GM12878 (cell line): Measurements from ENCODE around the gene MDFIC. TPM values are rescaled to one million over a fixed set of nuclear protein-coding genes. Genes with fewer than 3 reads are reported as not detected.

ENCODE experiments used
- ATAC-seq: fragments of 200-7000 bp; cut with Tn5 transposase; 3 replicates; pipeline ENCODE4 v1.9.1; 2020; ENCODE audit warnings: mild to moderate bottlenecking, moderate library complexity
- BruUV-seq: library from RNA; stranded (reverse); fragments of 400-500 nt; replicated peaks from 2 replicates; lab custom pipeline; 2021; lab: Mats Ljungman, UMichigan
- CTCF ChIA-PET: fragments of 300-600 bp; sonication (Branson Sonifier 250); formaldehyde crosslinking; extraction: SDS; loops from one replicate; lab custom pipeline; 2021; ENCODE audit warnings: inconsistent platforms; lab: Yijun Ruan, JAX
- POLR2A ChIA-PET: fragments of 350-600 bp; formaldehyde crosslinking; extraction: SDS; loops from one replicate; lab custom pipeline; 2021; ENCODE audit warnings: inconsistent platforms; lab: Charles Lee
- RAD21 ChIA-PET: fragments of 300-600 bp; sonication (Branson Sonifier 250); formaldehyde crosslinking; loops from one replicate; lab custom pipeline; 2023; ENCODE audit warnings: antibody characterized with exemption; ENCODE audit not compliant: unreplicated experiment; lab: Charles Lee
- SMC1A ChIA-PET: fragments of 300-600 bp; sonication (Branson Sonifier 250); formaldehyde crosslinking; loops from one replicate; lab custom pipeline; 2023; ENCODE audit not compliant: unreplicated experiment, uncharacterized antibody; lab: Charles Lee
- DNase-seq: peaks from one replicate; pipeline ENCODE4 v3.0.0-alpha.2; 2011; ENCODE audit warnings: low read depth, low spot score
- FAIRE-seq: peaks from 3 replicates; lab custom pipeline; 2011; peaks lifted over from hg19 to GRCh38; lab: Jason Lieb, UNC
- H2AFZ ChIP-seq: 2 replicates; pipeline ENCODE4 v1.6.0; 2011; ENCODE audit warnings: low read depth, low read length, control low read depth; ENCODE audit not compliant: control insufficient read depth
- H3K27ac ChIP-seq: 2 replicates; pipeline ENCODE4 v1.5.1; 2011; ENCODE audit warnings: control low read depth; ENCODE audit not compliant: control insufficient read depth, insufficient read depth
- H3K27me3 ChIP-seq, 2 experiments: replicated peaks in 1 of 2; 2 replicates each; pipeline versions ENCODE4 v1.6.0 to v1.6.1; 2011; ENCODE audit warnings: low read length in 1 of 2; ENCODE audit not compliant: control insufficient read depth in 2 of 2, insufficient read depth in 2 of 2
- H3K36me3 ChIP-seq, 2 experiments: 2 replicates each; pipeline ENCODE4 v1.5.1; 2011; ENCODE audit warnings: low read length in 1 of 2; ENCODE audit not compliant: control insufficient read depth in 2 of 2, insufficient read depth in 2 of 2
- H3K4me1 ChIP-seq: 2 replicates; pipeline ENCODE4 v1.6.1; 2011; ENCODE audit warnings: mild to moderate bottlenecking, low read length, moderate library complexity, mixed read lengths; ENCODE audit not compliant: control insufficient read depth, insufficient read depth
- H3K4me2 ChIP-seq: 2 replicates; pipeline ENCODE4 v1.6.0; 2011; ENCODE audit warnings: control low read depth; ENCODE audit not compliant: control insufficient read depth, insufficient read depth
- H3K4me3 ChIP-seq: fragments of 200-600 bp; sonication (generic); 2 replicates; pipeline ENCODE4 v1.5.1; 2016
- H3K79me2 ChIP-seq: 2 replicates; pipeline ENCODE4 v1.6.0; 2011; ENCODE audit warnings: low read length; ENCODE audit not compliant: control insufficient read depth, insufficient read depth
- H3K9ac ChIP-seq: 2 replicates; pipeline ENCODE4 v1.8.0; 2011; ENCODE audit warnings: low read length, control low read depth, mixed read lengths; ENCODE audit not compliant: control insufficient read depth, insufficient read depth
- H3K9me3 ChIP-seq: replicated peaks from 3 replicates; pipeline ENCODE4 v1.5.1; 2011; ENCODE audit warnings: mild to moderate bottlenecking, low read length; ENCODE audit not compliant: control insufficient read depth, insufficient read depth
- H4K20me1 ChIP-seq: 2 replicates; pipeline ENCODE4 v1.6.0; 2011; ENCODE audit not compliant: control insufficient read depth, insufficient read depth
- ATF3 ChIP-seq: IDR thresholded peaks from 2 replicates; pipeline ENCODE4 v1.6.1; 2011; ENCODE audit warnings: low read depth, mild to moderate bottlenecking, low read length, moderate library complexity, borderline replicate concordance; ENCODE audit errors: extremely low read depth
- ATF7 ChIP-seq: fragments of 450-650 bp; IDR thresholded peaks from 2 replicates; pipeline ENCODE4 v1.6.1; 2016; ENCODE audit warnings: low read depth, mild to moderate bottlenecking
- BMI1 ChIP-seq: fragments of 450-650 bp; IDR thresholded peaks from 2 replicates; pipeline ENCODE4 v1.6.1; 2016; ENCODE audit warnings: mild to moderate bottlenecking, moderate library complexity, borderline replicate concordance
- FOXM1 ChIP-seq: IDR thresholded peaks from 2 replicates; pipeline ENCODE4 v1.6.1; 2012; ENCODE audit warnings: low read depth, mild to moderate bottlenecking, inconsistent platforms, low read length, moderate library complexity
- IKZF1 ChIP-seq: fragments of 450-650 bp; conservative IDR thresholded peaks from 2 replicates; pipeline ENCODE4 v1.6.1; 2017; ENCODE audit warnings: antibody characterized with exemption, mild to moderate bottlenecking
- IKZF2 ChIP-seq, 2 experiments: fragments of 450-650 bp; IDR thresholded peaks; 2 replicates each; pipeline ENCODE4 v1.6.1; 2017; ENCODE audit warnings: mild to moderate bottlenecking in 2 of 2, moderate library complexity in 2 of 2
- JUNB ChIP-seq: IDR thresholded peaks from 2 replicates; pipeline ENCODE4 v1.6.1; 2016; ENCODE audit warnings: antibody characterized with exemption, mild to moderate bottlenecking
- MEF2A ChIP-seq: IDR thresholded peaks from 2 replicates; pipeline ENCODE4 v1.6.1; 2011; ENCODE audit warnings: low read depth, mild to moderate bottlenecking, low read length, moderate library complexity; ENCODE audit not compliant: insufficient read depth
- MEF2B ChIP-seq: fragments of 450-650 bp; IDR thresholded peaks from 2 replicates; pipeline ENCODE4 v1.6.1; 2018; ENCODE audit warnings: mild to moderate bottlenecking, moderate library complexity; ENCODE audit not compliant: partially characterized antibody, poor library complexity, severe bottlenecking
- MXI1 ChIP-seq: fragments of 150-350 bp; IDR thresholded peaks from 2 replicates; pipeline ENCODE4 v1.6.1; 2011; ENCODE audit warnings: low read depth, mild to moderate bottlenecking, inconsistent platforms, low read length, improper control_type of control experiment
- RCOR1 ChIP-seq: conservative IDR thresholded peaks from 2 replicates; pipeline ENCODE4 v1.6.1; 2012; ENCODE audit warnings: low read depth, low read length, improper control_type of control experiment
- RFX5 ChIP-seq: IDR thresholded peaks from 2 replicates; pipeline ENCODE4 v1.6.1; 2011; ENCODE audit warnings: low read depth, low read length, improper control_type of control experiment
- STAT3 ChIP-seq: IDR thresholded peaks from 2 replicates; pipeline ENCODE4 v1.6.1; 2011; ENCODE audit warnings: low read depth, low read length, improper control_type of control experiment
- ZNF217 ChIP-seq: fragments of 450-650 bp; IDR thresholded peaks from 2 replicates; pipeline ENCODE4 v1.6.1; 2017; ENCODE audit warnings: antibody characterized with exemption, mild to moderate bottlenecking
- in situ Hi-C: fragments of 300-500 bp; cut with MboI; formaldehyde crosslinking; loops from 9 replicates; pipeline ENCODE4 v1.14.3; 2018; ENCODE audit warnings: mixed read lengths
- intact Hi-C: fragments of 100-400 bp; cut with micrococcal nuclease; formaldehyde crosslinking; loops from one replicate; pipeline ENCODE4 v1.14.2; 2022; ENCODE audit not compliant: unreplicated experiment
- polyA plus RNA-seq, 11 experiments: library from polyadenylated mRNA; depleted of rRNA in 4 of 11; unstranded in 6 of 11; stranded (reverse) in 5 of 11; fragments of >200 nt; fragmentation: Nextera tagmentation in 4 of 11; fragmentation: Illumina TruSeq in 1 of 11; extraction: Ambion mirVana in 4 of 11; extraction: Trizol in 1 of 11; gene quantifications; 1 replicate in 1 of 11; 2 replicates in 10 of 11; pipeline versions ENCODE4 v1.2.1 to v1.2.3, GENCODE V29; 2011 to 2016; ENCODE audit warnings: inconsistent platforms in 2 of 11, missing spikeins in 2 of 11, low read depth in 1 of 11
- total RNA-seq, 4 experiments: library from RNA; depleted of rRNA in 3 of 4; stranded (reverse); fragments of >200 nt in 3 of 4; fragmentation: Illumina TruSeq in 1 of 4; extraction: Trizol in 1 of 4; gene quantifications; 2 replicates each; pipeline versions ENCODE4 v1.2.1 to v1.2.3, GENCODE V29; 2013 to 2021
- TF ChIP-seq, protein P1 (sequence below): fragments of 150-350 bp; IDR thresholded peaks from 2 replicates; pipeline ENCODE4 v1.6.1; 2016; ENCODE audit warnings: low read depth, low read length
- TF ChIP-seq, protein P2 (sequence below): fragments of 450-650 bp; IDR thresholded peaks from 2 replicates; pipeline ENCODE4 v1.6.1; 2018; ENCODE audit warnings: borderline replicate concordance, mild to moderate bottlenecking; ENCODE audit not compliant: partially characterized antibody

Gene MDFIC
- total and polyA plus RNA-seq, 10 of the 15 experiments (the other 5 are each of a cell fraction or from before 2014, with no cell fraction given), result 7.3 to 58.4 (median 40.0) TPM

DNA sequence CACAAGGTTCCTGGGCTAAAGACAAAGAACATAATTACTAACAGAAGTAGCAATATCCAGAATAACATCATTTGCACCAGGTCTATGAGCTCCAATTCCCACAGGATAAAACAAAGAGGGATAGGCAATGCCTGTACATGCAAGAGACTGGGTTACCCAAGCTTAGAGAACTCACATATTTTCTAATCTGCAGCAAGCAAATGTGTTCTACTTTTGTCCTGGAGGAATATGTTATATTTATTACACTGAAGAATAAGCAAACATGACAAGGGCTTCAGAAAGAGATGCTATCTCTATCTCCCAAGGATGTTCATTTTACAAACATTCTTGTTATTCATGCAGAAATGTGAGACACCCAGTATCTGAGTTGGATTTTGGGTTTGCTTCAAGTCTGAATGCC lies 118.6 kb downstream of the MDFIC start:
- in situ Hi-C loops (no loop called here), intact Hi-C loops (no loop called here)
- Histone ChIP-seq H3K79me2 (no peaks in the 10 kb centered on the region), H3K9me3 (no peaks in the 10 kb centered on the region), H4K20me1 (no peaks in the 10 kb centered on the region), H2AFZ (no peak overlapping the region), H3K4me2 (no peak overlapping the region), H3K27ac (no peak overlapping the region), H3K4me1 (no peaks in the 10 kb centered on the region; the same call in 1 of the 2 replicates), H3K4me3 (no peak overlapping the region), H3K36me3 (no peaks in the 10 kb centered on the region), H3K27me3 (no peaks in the 10 kb centered on the region), H3K9ac (no peak overlapping the region)
- FAIRE-seq, result no peak
- DNase-seq, result no peak
- ChIA-PET CTCF (no interaction called here), SMC1A (interaction anchor here (0.5 kb wide), 1 partner anchor 702 kb away, joined by 4 read pairs; no protein-coding TSS in a partner anchor), POLR2A (interaction anchor here (1.3 kb wide), 1 partner anchor 11 kb away, joined by 3 read pairs; no protein-coding TSS in a partner anchor), RAD21 (no interaction called here)
- no peak for ATAC-seq
- BruUV-seq, result no TSS peak
- TF ChIP-seq MEF2A (no peak), BMI1 (no peak), STAT3 (no peak), FOXM1 (no peak), RFX5 (no peak), MEF2B (no peak), ZNF217 (no peak), ATF3 (no peak), IKZF2 (IDR thresholded peaks at IDR 0.05) (no peak), ATF7 (no peak), MXI1 (no peak), RCOR1 (no peak), JUNB (no peak), IKZF1 (no peak)
- TF ChIP-seq, protein P1, sequence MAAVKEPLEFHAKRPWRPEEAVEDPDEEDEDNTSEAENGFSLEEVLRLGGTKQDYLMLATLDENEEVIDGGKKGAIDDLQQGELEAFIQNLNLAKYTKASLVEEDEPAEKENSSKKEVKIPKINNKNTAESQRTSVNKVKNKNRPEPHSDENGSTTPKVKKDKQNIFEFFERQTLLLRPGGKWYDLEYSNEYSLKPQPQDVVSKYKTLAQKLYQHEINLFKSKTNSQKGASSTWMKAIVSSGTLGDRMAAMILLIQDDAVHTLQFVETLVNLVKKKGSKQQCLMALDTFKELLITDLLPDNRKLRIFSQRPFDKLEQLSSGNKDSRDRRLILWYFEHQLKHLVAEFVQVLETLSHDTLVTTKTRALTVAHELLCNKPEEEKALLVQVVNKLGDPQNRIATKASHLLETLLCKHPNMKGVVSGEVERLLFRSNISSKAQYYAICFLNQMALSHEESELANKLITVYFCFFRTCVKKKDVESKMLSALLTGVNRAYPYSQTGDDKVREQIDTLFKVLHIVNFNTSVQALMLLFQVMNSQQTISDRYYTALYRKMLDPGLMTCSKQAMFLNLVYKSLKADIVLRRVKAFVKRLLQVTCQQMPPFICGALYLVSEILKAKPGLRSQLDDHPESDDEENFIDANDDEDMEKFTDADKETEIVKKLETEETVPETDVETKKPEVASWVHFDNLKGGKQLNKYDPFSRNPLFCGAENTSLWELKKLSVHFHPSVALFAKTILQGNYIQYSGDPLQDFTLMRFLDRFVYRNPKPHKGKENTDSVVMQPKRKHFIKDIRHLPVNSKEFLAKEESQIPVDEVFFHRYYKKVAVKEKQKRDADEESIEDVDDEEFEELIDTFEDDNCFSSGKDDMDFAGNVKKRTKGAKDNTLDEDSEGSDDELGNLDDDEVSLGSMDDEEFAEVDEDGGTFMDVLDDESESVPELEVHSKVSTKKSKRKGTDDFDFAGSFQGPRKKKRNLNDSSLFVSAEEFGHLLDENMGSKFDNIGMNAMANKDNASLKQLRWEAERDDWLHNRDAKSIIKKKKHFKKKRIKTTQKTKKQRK, result no peak
- TF ChIP-seq, protein P2, sequence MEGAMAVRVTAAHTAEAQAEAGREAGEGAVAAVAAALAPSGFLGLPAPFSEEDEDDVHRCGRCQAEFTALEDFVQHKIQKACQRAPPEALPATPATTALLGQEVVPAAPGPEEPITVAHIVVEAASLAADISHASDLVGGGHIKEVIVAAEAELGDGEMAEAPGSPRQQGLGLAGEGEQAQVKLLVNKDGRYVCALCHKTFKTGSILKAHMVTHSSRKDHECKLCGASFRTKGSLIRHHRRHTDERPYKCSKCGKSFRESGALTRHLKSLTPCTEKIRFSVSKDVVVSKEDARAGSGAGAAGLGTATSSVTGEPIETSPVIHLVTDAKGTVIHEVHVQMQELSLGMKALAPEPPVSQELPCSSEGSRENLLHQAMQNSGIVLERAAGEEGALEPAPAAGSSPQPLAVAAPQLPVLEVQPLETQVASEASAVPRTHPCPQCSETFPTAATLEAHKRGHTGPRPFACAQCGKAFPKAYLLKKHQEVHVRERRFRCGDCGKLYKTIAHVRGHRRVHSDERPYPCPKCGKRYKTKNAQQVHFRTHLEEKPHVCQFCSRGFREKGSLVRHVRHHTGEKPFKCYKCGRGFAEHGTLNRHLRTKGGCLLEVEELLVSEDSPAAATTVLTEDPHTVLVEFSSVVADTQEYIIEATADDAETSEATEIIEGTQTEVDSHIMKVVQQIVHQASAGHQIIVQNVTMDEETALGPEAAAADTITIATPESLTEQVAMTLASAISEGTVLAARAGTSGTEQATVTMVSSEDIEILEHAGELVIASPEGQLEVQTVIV, result no peak
